Measurements from ENCODE around the gene LMX1B. TPM values are rescaled to one million over a fixed set of nuclear protein-coding genes. Genes with fewer than 3 reads are reported as not detected.

LMX1B gene
- total RNA-seq, 1 donor from 2014 or later = 0.26 TPM

DNA sequence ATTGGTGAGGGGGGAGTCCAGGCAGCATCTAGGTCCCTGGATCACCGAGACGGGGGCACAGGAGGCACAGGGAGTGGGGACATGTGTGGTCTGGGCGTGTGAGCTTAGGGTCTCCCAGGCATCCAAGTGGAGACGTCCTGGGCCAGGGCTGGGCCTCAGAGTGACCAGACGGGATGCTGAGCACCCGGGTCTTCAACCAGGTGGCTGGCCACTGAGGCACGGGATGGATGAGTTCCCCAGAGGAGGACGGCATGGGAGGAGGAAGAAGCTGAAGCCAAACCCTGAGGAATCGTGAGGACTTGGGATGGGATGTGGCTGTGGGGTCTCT is 88.0 kb downstream of the LMX1B start:
- Mint-ChIP-seq H3K4me3 (ENCODE audit: unreplicated experiment) (no peak overlapping the region), H3K4me1 (ENCODE audit: unreplicated experiment) (peaks cover 5% of the 10 kb centered on the region), H3K36me3 (ENCODE audit: low read depth, unreplicated experiment) (no peaks in the 10 kb centered on the region), H3K27ac (ENCODE audit: unreplicated experiment) (peak overlapping the region; percentile 8), H3K9me3 (ENCODE audit: unreplicated experiment) (no peaks in the 10 kb centered on the region), H3K27me3 (ENCODE audit: unreplicated experiment) (peaks cover 17% of the 10 kb centered on the region)
- no peak for TF ChIP-seq CTCF (IDR thresholded peaks at IDR 0.05; ENCODE audit: unreplicated experiment)
- peak; percentile 2 for DNase-seq (ENCODE audit: low spot score)

GRCh38 chr9:126702151-126703001 is 88.6 kb downstream of the LMX1B start:
- H3K4me1 Mint-ChIP-seq (ENCODE audit: unreplicated experiment) = peaks cover 7% of the 10 kb centered on the region
- H3K27ac Mint-ChIP-seq (ENCODE audit: unreplicated experiment) = no peak overlapping the region
- TF ChIP-seq CTCF (IDR thresholded peaks at IDR 0.05; ENCODE audit: unreplicated experiment) = peak; percentile 96
- DNase-seq (ENCODE audit: low spot score) = peak; percentile 74
- H3K9me3 Mint-ChIP-seq (ENCODE audit: unreplicated experiment) = no peaks in the 10 kb centered on the region
- no peak overlapping the region for H3K4me3 Mint-ChIP-seq (ENCODE audit: unreplicated experiment)
- peaks cover 17% of the 10 kb centered on the region for H3K27me3 Mint-ChIP-seq (ENCODE audit: unreplicated experiment)
- H3K36me3 Mint-ChIP-seq (ENCODE audit: low read depth, unreplicated experiment) = no peaks in the 10 kb centered on the region

DNA sequence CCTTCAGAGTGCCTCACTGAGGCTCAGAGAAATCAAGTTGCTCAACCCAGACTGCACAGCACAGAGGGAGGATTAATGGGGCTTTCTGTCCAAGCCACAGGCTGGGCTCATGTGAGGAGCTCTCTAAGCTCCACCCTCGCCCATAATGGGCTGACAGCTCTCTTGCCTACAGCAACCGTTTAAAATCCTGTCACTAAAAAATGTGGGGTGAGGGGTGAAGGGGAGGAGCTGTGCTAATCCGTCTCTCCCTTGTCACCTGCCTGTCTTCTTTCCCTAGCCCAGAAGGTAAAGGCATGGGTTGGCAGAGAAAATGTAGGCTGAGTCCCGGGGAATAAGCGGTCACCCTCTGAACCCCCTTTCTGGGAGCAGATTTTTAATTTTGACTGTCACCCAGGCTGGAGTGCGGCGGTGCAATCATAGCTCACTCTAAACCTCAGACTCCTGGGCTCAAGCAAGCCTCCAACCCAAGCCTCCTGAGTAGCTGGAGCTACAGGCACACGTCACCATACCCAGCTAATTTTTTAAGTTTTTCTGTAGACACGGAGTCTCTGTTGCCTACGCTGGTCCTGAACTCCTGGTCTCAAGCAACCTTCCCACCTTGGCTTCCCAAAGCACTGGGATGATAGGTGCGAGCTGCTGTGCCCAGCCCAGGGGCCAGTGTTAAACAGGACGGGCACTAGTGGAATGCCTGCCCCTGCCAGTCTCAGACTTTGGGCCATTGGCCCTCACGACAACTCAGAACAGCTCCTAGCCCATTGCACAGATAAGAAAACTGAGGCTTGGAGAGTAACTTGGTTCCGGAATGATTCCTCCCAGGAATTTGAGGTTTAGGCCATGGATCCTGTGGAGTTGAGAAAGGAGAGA is 89.5 kb downstream of the LMX1B start:
- Mint-ChIP-seq H3K36me3 (ENCODE audit: low read depth, unreplicated experiment) (no peaks in the 10 kb centered on the region), H3K27ac (ENCODE audit: unreplicated experiment) (no peak overlapping the region), H3K4me1 (ENCODE audit: unreplicated experiment) (peaks cover 15% of the 10 kb centered on the region), H3K9me3 (ENCODE audit: unreplicated experiment) (no peaks in the 10 kb centered on the region), H3K4me3 (ENCODE audit: unreplicated experiment) (no peak overlapping the region), H3K27me3 (ENCODE audit: unreplicated experiment) (peaks cover 17% of the 10 kb centered on the region)
- no peak for DNase-seq (ENCODE audit: low spot score)
- no peak for TF ChIP-seq CTCF (IDR thresholded peaks at IDR 0.05; ENCODE audit: unreplicated experiment)

DNA sequence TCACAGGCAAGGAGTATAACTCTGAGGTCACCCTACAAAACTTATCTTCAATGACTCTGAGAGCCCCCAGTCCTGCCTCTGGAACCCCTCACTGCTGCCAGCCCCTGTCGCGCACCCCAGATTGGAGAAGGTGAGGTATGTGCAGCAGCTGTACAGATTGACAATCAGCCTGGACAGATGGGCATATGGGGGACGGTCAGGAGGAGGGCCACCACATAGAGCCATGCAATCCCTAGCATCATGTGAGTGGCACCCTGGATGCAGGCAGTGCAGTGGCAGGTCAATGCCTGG is 90.1 kb downstream of the LMX1B start:
- DNase-seq (ENCODE audit: low spot score) = peak; percentile 2
- Mint-ChIP-seq H3K4me1 (ENCODE audit: unreplicated experiment) (peaks cover 19% of the 10 kb centered on the region), H3K27me3 (ENCODE audit: unreplicated experiment) (peaks cover 15% of the 10 kb centered on the region), H3K4me3 (ENCODE audit: unreplicated experiment) (no peak overlapping the region), H3K27ac (ENCODE audit: unreplicated experiment) (no peak overlapping the region), H3K9me3 (ENCODE audit: unreplicated experiment) (no peaks in the 10 kb centered on the region), H3K36me3 (ENCODE audit: low read depth, unreplicated experiment) (no peaks in the 10 kb centered on the region)
- no peak for TF ChIP-seq CTCF (IDR thresholded peaks at IDR 0.05; ENCODE audit: unreplicated experiment)

Data from endothelial cell (in vitro differentiated cells).